CD4-positive, alpha-beta T cell treated with Interferon gamma for 1 hour (primary cell): ENCODE data around the gene ATF7IP2.
"Not testable (repeated sequence)": the region's sequence is repeated elsewhere in the genome, so short reads cannot be mapped to it uniquely, and the experiment has no call there.

Experiments
- DNase-seq: peaks from one replicate; pipeline ENCODE4 v3.0.0-alpha.2; 2020

Gene ATF7IP2

DNA sequence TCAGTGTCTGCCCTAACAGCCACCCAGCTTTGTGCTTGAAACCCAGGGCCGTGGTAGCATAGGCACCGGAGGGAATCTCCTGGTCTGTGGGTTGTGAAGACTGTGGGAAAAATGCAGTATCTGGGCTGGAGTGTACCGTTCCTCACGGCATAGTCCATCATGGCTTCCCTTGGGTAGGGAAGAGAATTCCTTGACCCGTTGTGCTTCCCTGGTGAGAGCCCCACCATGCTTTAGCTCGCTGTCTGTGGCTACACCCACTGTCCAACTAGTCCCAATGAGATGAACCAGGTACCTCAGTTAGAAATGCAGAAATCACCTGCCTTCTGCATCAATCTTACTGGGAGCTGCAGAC is 67.3 kb downstream of the ATF7IP2 start:
- DNase-seq: no peak

DNA sequence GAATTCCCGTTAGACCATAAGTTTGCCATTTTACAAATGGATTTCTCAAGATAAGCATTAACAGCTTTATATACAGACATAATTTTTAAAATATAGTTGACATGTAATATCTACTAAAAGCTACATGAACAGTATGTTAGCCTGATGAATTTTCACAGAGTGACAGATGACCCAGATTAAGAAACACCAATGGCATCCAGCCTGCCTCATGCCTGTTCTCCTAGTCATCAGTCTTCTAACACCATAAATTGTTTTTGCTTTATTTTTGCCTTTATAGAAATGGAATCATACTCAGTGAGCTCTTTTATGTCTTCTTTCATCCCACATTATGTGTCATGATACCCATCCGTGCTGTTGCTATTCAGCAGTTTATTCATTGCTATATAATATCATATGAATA is 80.0 kb downstream of the ATF7IP2 start:
- DNase-seq: no peak

DNA sequence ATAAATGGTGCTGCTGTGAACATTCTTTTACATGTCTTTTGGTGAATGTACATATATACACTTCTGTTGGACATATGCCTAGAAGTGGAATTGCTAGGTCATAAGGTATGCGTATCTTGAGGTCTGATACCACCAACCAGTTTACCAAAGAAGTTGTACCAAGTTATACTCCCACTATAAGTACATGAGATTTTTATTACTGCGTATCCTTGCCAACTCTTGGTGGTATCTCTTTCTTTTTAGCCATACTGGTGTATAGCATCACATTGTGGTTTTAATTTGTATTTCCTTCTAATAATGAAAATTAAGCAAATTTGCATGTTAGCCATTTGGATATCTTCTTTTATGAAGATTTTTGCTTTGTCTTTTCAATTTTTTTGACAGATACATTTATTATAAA is 80.5 kb downstream of the ATF7IP2 start:
- no peak for DNase-seq

DNA sequence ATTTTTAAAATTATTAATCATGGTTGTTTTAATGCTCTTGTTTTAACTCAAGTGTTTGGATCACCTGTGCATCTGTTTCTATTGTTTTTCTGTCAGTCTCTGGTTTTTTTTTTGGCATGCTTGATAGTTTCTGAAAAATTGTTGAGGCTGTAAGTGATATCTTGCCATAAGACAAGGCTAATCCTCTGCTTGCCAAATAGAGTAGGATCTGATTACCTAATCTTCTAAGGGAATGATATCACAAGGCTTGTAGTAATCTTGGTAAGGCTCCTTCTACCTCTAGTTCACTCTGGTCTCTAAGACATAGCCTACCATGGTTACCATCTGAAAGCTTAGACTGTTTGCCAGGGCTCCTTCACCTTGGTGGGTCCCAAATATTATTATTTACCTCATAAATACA is 81.0 kb downstream of the ATF7IP2 start:
- no peak for DNase-seq

DNA sequence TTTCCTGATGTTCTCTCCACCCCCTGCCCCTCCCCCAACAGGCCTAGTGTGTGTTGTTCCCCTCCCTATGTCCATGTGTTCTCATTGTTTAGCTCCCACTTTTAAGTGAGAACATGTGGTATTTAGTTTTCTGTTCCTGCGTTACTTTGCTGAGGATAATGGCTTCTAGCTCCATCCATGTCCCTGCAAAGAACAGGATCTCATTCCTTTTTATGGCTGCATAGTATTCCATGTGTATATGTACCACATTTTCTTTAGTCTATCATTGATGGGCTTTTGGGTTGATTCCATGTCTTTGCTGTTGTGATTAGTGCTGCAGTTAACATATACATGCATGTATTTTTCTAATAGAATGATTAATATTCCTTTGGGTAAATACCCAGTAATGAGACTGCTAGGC is 90.8 kb downstream of the ATF7IP2 start:
- not testable (repeated sequence) for DNase-seq

DNA sequence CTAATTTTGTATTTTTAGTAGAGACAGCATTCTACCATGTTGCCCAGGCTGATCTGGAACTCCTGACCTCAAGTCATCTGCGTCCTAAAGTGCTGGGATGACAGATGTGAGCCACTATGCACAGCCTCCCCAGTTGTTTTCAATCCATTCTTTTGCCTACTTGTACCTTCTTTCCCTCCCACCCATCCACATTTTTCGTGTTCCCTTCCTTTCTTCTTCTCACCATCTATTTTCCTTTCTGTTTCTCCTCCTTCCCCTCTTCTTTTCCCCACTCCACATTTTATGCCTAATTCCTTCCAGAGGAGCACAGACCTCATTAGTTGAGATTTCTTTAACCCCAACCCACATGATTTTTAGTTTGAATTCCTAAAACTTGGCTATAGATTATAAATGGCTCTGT is 94.3 kb downstream of the ATF7IP2 start:
- DNase-seq: no peak

DNA sequence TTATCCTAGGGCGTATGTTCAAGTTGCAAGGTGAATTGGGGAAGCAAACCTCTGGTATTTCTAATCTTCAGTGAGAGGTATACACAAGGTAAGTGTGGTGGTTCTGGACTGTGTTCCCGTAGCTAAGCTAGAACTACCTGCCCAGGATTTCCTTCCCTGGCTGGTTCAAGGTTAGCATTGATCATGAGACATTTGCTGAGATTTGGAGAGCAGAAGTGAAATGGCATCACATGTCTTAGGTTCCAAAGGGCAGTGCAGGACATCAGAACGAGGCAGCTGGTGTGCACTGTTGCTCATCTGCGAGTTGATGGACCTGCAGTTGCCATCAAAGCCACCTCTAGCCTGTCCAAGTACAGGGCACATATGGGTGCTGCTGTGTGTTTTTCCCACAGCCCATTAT is 99.3 kb downstream of the ATF7IP2 start:
- DNase-seq: no peak

DNA sequence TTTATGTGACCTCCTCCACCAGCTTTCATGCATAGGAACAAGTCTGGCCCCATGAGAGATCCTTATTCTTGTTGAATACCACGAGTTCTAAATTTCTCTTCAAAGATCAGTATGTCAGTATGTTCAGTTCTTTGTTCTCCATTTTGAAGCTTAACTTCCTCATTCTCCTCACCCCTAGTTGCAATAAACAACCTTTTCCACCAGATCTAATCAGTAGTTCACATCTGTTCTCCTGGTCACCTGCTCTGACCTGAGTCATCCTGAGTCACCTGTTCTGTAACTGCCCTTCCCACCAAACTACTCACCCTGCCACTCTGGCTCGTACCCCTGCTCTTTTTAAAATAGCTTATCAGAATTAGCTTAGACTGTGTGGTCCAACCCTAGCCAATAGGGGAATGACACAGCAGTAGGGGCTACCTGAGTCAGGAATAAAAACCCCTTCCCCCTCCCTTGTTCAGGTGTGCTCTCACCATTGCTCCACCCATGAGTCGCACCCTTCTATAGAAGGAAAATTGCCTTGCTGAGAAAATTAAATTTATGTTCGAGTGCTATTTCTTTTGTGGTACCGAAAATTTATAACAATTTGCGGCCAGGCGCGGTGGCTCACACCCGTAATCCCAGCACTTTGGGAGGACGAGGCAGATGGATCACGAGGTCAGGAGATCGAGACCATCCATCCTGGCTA is 100.0 kb downstream of the ATF7IP2 start:
- no peak for DNase-seq

DNA sequence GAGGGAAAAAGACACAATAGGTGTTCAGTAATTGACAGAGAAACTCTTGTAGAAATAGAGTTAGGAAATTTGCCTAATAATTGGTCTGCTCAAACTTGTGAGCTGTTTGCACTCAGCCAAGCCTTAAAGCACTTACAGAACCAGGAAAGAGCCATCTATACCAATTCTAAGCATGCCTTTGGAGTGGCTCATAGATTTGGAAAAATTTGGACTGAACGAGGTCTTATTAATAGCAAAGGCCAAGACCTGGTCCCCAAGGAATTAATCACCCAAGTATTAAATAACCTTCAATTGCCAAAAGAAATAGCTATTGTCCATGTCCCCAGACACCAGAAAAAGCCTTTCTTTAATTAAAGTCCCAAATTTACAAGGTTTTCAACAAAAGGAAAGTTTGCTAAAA is 104.3 kb downstream of the ATF7IP2 start:
- no peak for DNase-seq

DNA sequence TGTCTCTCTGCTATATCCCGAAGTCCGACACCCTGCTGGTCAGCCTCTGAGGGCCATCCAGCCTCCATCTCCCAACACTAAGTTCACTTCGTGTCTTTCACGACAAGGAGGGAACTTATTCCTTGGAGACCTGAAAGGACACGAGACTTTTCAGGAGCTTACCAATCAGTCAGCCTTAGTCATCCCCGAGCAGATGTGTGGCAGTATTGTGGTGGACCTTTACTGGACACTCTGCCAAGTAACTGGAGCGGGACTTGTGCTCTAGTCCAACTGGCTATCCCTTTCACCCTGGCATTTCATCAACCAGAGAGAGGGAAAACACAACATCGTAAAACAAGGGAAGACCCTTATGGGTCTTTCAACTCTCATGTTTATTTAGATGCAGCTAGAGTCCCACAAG is 107.4 kb downstream of the ATF7IP2 start:
- no peak for DNase-seq

DNA sequence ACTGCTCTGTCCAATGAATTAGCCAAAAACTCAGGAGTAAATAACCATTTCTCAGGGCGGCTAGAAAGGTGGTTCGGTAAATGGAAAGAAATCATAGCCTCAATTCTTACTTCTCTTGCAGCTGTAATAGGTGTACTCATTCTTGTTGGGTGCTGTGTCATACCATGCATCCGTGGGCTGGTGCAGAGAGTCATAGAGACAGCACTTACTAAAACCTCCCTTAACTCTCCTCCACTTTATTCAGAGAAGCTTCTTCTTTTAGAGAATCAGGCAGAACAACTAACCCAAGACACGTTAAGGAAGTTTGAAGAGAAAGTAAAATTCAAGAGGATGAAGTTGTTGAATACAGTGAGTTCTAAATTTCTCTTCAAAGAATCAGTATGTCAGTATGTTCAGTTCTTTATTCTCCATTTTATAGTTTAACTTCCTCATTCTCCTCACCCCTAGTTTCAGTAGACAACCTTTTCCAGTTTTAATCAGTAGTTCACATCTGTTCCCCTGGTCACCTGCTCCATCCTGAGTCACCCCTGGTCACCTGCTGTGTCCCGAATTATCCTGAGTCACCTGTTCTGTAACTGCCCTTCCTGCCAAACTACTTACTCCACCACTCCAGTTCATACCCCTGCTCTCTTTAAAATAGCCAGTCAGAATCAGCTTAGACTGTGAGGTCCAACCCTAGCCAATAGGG is 108.6 kb downstream of the ATF7IP2 start:
- no peak for DNase-seq

DNA sequence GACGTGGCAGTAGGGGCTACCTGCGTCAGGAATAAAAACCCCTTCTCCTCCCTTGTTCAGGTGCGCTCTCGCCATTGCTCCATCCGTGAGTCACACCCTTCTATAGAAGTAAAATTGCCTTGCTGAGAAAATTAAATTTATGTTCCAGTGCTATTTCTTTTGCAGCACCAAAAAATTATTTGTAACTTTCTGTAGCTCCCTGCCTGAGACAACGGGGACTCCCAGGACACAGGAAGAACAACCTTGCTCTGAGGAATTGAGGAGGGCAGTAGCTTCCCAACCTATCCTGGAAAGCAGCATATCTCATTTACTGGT is 109.1 kb downstream of the ATF7IP2 start:
- no peak for DNase-seq

DNA sequence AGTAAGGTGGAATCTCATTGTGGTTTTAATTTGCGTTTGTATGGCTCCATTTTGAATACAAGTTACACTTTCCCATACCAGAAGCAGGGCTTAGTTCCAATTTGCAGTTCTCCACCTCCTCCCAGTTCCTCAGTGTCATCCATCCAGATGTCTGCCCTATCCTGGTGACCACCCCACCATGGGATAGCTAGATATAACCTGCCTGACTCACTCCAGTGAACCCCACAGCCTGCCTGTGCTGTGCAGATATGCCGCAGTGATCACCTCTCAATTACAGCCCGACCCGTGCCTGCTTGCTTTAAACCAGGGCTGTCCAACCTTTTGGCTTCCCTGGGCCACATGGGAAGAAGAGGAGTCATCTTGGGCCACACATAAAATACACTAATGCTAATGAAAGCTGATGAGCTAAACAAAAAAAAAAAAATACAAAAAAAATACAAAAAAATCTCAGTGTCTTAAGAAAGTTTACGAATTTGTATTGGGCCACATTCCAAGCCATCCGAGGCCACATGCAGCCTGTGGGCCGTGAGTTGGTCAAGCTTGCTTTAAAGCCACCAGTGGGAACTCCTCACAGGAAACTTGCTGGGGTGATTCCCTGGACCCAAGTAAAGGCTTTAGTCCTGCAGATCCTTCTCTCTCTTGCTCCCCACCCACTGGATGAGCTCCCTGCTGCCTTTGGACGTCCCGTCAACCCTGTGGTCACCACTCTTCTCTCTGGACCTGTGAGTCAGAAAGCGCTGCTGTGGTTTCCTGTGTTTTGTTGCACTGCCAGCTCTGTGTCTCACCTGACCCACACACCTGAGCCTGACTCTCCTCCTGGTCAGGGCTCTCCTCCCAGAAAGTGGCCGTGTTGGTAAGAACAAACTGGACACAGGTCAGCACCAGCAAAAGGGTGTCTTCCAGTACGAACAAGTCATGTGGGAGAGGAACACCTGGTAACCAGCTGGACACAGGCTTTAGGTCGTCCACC is 111.6 kb downstream of the ATF7IP2 start:
- no peak for DNase-seq

DNA sequence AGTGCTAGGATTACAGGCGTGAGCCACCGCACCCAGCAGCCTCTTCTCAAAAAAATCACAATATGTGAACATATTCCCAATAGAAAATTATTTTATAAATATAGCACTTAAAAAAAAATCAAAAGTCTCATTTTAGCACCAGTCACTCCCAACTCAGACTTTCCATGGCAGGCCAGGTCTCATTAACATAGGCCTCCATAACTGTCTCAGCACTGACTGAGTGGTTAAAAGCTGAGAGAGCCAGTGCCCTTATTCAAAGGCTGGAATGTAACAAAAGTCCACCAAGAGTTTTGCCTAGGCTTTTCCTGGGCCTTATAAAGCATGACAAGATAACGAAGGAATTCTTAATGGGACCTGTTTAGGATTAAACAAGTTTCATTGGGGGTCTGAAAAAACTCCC is 114.7 kb downstream of the ATF7IP2 start:
- DNase-seq: no peak

DNA sequence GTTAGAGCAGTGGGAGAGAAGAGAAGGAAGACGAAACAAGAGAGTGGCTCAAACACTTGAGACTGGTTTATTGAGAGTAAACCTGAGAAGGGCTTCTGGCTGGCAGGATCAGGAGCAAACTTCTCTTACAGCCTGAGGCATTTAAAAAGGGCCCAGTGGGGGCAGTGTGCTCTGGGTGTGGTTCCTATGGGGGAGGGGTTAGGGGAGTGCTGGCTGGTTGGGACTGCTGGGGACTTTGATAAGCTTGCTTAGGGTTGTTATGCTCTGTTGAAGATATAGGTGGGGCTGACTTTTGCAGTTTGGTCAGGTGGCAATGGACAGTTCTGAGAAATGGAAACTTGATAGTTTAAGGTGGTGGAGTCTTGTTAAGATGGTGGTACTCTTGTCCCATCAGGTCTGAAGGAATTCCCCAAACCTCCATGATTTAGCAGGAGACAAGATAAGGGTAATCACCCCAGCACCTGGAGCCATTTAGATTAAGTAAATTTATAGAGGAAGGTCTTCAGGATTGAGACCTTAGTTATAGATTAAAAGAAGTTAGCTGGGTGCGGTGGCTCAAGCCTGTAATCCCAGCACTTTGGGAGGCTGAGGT is 115.3 kb downstream of the ATF7IP2 start:
- peak; percentile 5 for DNase-seq

DNA sequence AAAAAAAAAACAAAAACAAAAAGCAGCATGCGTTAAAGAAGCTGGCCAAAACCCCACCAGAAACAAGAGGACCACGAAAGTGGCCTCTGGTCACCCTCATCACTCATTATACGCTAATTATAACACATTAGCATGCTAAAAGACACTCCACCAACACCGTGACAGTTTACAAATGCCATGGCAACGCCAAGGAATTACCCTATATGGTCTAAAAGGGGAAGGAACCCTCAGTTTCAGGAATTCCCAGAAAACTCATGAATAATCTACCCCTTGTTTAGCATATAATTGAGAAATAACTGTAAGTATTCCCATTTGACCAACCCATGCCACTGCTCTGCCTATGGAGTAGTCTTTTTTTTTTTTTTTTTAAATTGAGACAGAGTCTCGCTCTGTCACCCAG is 116.9 kb downstream of the ATF7IP2 start:
- DNase-seq: no peak

DNA sequence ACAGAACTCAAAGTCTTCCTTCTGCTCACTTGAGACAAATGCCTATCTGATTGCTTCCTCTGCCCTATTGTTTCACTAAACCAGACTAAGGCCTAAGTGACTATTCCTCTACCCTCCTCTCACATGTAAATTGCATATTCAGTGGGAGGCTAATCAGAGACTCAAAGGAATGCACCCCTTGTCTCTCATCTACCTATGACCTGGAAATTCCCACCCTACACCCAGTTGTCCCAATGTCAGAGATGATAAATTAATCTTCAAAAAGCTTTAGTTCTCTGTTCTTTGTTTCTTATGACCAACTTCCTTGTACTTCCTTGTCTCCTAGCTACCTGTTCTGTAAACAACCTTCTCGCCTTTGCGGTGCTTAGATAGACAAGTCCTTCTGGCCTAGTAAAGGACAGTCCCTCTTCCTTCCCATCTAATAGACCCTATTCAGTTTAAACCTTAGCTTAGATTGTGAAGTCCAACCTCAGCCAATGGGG is 118.6 kb downstream of the ATF7IP2 start:
- DNase-seq: no peak

DNA sequence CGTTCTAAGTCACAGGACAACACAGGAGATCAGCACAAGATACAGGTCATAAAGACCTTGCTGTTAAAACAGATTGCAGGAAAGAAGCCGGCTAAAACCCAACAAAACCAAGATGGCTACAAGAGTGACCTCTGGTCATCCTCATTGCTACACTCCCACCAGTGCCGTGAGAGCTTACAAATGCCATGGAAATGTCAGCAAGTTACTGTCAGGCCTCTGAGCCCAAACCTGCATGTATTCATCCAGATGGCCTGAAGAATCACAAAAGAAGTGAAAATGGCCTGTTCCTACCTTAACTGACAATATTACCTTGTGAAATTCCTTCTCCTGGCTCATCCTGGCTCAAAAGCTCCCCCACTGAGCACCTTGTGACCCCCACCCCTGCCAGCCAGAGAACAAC is 119.4 kb downstream of the ATF7IP2 start:
- not testable (repeated sequence) for DNase-seq

DNA sequence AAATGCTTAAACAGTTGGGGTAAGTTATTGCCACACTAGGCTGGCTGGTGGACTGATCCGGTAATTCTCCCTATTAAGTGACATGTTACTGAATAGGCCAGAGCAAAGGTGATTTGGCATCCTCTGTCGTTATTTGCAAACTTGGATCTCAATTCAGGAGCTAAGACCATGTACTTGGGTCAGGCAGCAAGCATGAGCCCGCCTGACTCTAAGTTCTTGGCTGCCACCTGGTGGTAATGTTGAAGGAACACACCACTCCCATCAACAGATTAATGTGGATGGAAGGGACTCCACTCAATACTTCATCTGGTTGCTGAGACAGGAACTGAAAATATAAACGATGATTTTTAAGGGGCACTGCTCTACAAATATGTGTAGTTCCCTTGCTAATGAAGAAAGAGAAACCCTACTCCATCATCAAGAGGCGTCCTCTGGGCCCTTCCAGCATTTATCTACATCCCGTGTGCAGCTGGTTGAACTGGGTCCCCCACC is 123.7 kb downstream of the ATF7IP2 start:
- DNase-seq: peak; percentile 63

DNA sequence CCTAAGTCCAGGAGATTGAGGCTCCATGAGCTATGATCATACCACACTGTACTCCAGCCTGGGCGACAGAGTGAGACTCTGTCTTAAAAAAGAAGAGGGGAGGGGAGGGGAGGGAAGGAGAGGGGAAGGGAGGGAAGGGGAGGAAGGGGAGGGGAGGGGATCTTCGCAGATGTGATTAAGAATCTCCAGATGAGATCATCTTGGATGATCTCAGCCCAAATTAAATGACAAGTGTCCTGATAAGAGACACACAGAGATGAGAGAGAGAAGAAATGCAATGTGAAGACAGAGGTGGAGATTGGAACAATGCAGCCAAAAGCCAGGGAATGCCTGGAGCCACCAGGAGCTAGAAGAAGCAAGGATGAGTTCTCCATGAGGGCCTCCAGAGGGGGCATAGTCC is 124.4 kb downstream of the ATF7IP2 start:
- DNase-seq: no peak

DNA sequence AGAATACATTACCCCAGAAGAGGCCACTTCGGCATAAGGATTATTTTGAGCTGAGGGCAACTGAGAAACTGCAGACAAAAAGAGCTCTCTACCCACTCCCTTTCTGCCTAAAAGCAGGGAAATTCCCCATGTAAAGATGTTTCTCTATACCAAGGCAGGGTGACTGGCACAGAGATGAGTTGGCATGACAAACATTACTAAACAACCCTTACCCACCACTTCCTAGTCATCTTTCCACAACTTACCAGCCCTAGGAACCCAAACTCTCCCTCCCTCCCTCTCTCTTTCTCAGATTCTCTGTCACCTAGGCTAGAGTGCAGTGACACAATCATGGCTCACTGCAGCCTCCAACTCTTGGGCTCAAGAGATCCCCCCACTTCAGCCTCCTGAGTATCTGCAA is 126.0 kb downstream of the ATF7IP2 start:
- no peak for DNase-seq

DNA sequence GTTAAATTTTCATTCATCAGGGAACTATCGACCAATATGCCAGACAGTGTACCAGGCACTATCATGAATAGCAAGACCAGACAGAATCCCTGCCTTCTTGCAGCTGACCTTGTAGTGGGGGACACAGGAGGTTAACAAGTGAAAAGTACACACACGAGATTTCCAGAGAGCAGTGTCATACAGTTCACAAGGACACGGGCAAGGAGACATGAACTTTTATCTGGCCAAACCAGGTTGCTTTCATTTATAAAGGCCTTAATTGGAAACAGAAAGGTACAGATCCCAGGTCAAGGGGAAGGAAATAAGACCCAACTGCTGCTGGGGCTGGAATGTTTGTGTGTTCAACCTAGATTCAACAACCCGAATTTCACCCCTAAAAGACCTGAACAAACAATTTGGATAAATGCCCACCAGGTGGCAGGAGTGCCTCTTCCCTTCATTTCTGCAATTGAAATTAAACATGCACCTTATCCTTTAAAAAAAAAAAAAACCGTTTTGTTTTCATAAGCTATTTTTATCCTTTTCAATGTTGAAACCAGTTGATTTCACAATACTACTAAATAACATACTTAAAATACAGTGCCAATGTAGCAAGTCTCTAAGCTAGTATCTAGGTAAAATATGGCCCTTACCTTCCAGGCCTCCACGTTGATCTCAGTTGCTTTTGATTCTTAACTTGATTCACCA is 128.7 kb downstream of the ATF7IP2 start:
- DNase-seq: peak; percentile 32

DNA sequence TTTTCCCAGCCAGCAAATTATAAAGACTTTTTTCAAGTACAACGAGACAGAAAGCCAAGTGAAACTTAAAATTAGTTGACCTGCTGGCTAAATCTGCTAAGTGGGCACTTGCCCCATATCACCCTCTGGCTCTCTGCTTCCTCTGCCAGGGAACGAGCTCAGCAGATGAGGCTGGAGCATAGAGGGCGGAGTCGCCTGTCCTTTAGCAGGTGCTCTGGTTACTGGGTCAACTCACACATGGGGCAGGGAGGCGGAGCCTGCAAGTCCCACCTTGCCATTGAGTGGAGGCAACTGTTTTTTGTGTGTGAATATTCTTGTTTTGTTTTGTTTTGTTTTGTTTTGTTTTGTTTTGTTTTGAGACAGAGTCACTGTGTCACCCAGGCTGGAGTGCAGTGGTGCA is 132.0 kb downstream of the ATF7IP2 start:
- DNase-seq: no peak
